Skeletal muscle satellite cell (primary cell): ENCODE measurements around the gene MBNL3. TPM values are rescaled to one million over a fixed set of nuclear protein-coding genes. Genes with fewer than 3 reads are reported as not detected.

Source experiments
- H3K27me3 ChIP-seq: 2 replicates; pipeline ENCODE4 v1.7.0; 2013; ENCODE audit warnings: low read length; ENCODE audit not compliant: control insufficient read depth, insufficient read depth
- H3K36me3 ChIP-seq: 2 replicates; pipeline ENCODE4 v1.7.0; 2013; ENCODE audit warnings: mild to moderate bottlenecking, control low read depth, low read length; ENCODE audit not compliant: insufficient read depth
- H3K4me1 ChIP-seq: 2 replicates; pipeline ENCODE4 v1.7.0; 2013; ENCODE audit warnings: low read length; ENCODE audit not compliant: control insufficient read depth, insufficient read depth
- H3K4me2 ChIP-seq: 2 replicates; pipeline ENCODE4 v1.7.0; 2013; ENCODE audit warnings: mild to moderate bottlenecking, low read length
- H3K4me3 ChIP-seq: 2 replicates; pipeline ENCODE4 v1.7.0; 2013; ENCODE audit warnings: low read length
- H3K9ac ChIP-seq: 2 replicates; pipeline ENCODE4 v1.7.0; 2013; ENCODE audit warnings: mild to moderate bottlenecking, low read depth, low read length, moderate library complexity
- H3K9me3 ChIP-seq: replicated peaks from 2 replicates; pipeline ENCODE4 v1.7.0; 2013; ENCODE audit warnings: mild to moderate bottlenecking, control low read depth, low read length
- total RNA-seq: library from RNA; depleted of rRNA; stranded (reverse); fragments of >200 nt; gene quantifications from 2 replicates; pipeline ENCODE4 v1.2.3, GENCODE V29; 2012; rRNA removed

Gene MBNL3
- total RNA-seq: 3.3 and 4.6 TPM in 2 replicates

GRCh38 chrX:132488819-132489577 is at the start of gene MBNL3:
Gene MBNL3, minus strand, starts transcription at chrX:132489038. Its CDS starts 49,427 bp downstream, at chrX:132439611.
- H3K9me3 ChIP-seq: no peaks in the 10 kb centered on the region
- no peaks in the 10 kb centered on the region for H3K36me3 ChIP-seq
- H3K4me2 ChIP-seq: peak within 1 kb of the TSS; percentile 88
- H3K27me3 ChIP-seq: no peaks in the 10 kb centered on the region
- H3K4me1 ChIP-seq: peaks cover 4% of the 10 kb centered on the region
- H3K9ac ChIP-seq: peak within 1 kb of the TSS; percentile 81
- peak within 1 kb of the TSS; percentile 69 for H3K4me3 ChIP-seq

- no peaks in the 10 kb centered on the region for H3K9me3 ChIP-seq
Observed at GRCh38 chrX:132533409-132533808, 44.6 kb upstream of the MBNL3 start.

GRCh38 chrX:132532913-132533312 is 44.1 kb upstream of the MBNL3 start:
- Histone ChIP-seq H3K4me3 (no peak overlapping the region), H3K9me3 (no peaks in the 10 kb centered on the region), H3K9ac (no peak overlapping the region), H3K4me1 (peaks cover 4% of the 10 kb centered on the region), H3K27me3 (peaks cover 25% of the 10 kb centered on the region), H3K4me2 (no peak overlapping the region), H3K36me3 (no peaks in the 10 kb centered on the region)

More at GRCh38 chrX:132533409-132533808, 44.6 kb upstream of the MBNL3 start:
- Histone ChIP-seq H3K4me2 (no peak overlapping the region), H3K27me3 (peaks cover 23% of the 10 kb centered on the region), H3K4me1 (peaks cover 4% of the 10 kb centered on the region), H3K4me3 (no peak overlapping the region), H3K9ac (no peak overlapping the region), H3K36me3 (no peaks in the 10 kb centered on the region)

- Histone ChIP-seq H3K9ac (no peak overlapping the region), H3K9me3 (no peaks in the 10 kb centered on the region), H3K4me3 (no peak overlapping the region), H3K27me3 (peaks cover 32% of the 10 kb centered on the region), H3K4me2 (no peak overlapping the region), H3K36me3 (no peaks in the 10 kb centered on the region), H3K4me1 (peaks cover 4% of the 10 kb centered on the region)
Observed at GRCh38 chrX:132532097-132532496, 43.3 kb upstream of the MBNL3 start.

- H3K4me1 ChIP-seq: no peaks in the 10 kb centered on the region
- no peaks in the 10 kb centered on the region for H3K9me3 ChIP-seq
- H3K27me3 ChIP-seq: peaks cover 4% of the 10 kb centered on the region
- no peak overlapping the region for H3K4me3 ChIP-seq
- H3K36me3 ChIP-seq: no peaks in the 10 kb centered on the region
- H3K4me2 ChIP-seq: no peak overlapping the region
- no peak overlapping the region for H3K9ac ChIP-seq
Observed at GRCh38 chrX:132520792-132521191, 32.0 kb upstream of the MBNL3 start.

- Histone ChIP-seq H3K9me3 (no peaks in the 10 kb centered on the region), H3K4me3 (no peak overlapping the region), H3K4me2 (no peak overlapping the region), H3K36me3 (no peaks in the 10 kb centered on the region), H3K27me3 (peaks cover 4% of the 10 kb centered on the region), H3K4me1 (no peaks in the 10 kb centered on the region), H3K9ac (no peak overlapping the region)
Observed at GRCh38 chrX:132520213-132520612, 31.4 kb upstream of the MBNL3 start.

- no peak overlapping the region for H3K4me3 ChIP-seq
- H3K9me3 ChIP-seq: no peaks in the 10 kb centered on the region
- H3K4me2 ChIP-seq: no peak overlapping the region
- H3K9ac ChIP-seq: no peak overlapping the region
- no peaks in the 10 kb centered on the region for H3K36me3 ChIP-seq
- peaks cover 9% of the 10 kb centered on the region for H3K27me3 ChIP-seq
- H3K4me1 ChIP-seq: no peaks in the 10 kb centered on the region
Observed at GRCh38 chrX:132518401-132518800, 29.6 kb upstream of the MBNL3 start.

- H3K4me3 ChIP-seq: no peak overlapping the region
- H3K9me3 ChIP-seq: no peaks in the 10 kb centered on the region
- H3K4me2 ChIP-seq: no peak overlapping the region
- no peak overlapping the region for H3K9ac ChIP-seq
- H3K27me3 ChIP-seq: peaks cover 21% of the 10 kb centered on the region
- no peaks in the 10 kb centered on the region for H3K4me1 ChIP-seq
- no peaks in the 10 kb centered on the region for H3K36me3 ChIP-seq
Observed at GRCh38 chrX:132508834-132509233, 20.0 kb upstream of the MBNL3 start.

- no peak overlapping the region for H3K4me2 ChIP-seq
- no peak overlapping the region for H3K4me3 ChIP-seq
- no peak overlapping the region for H3K9ac ChIP-seq
- H3K9me3 ChIP-seq: no peaks in the 10 kb centered on the region
- H3K36me3 ChIP-seq: no peaks in the 10 kb centered on the region
- peaks cover 23% of the 10 kb centered on the region for H3K27me3 ChIP-seq
- no peaks in the 10 kb centered on the region for H3K4me1 ChIP-seq
Observed at GRCh38 chrX:132505116-132505515, 16.3 kb upstream of the MBNL3 start.

- Histone ChIP-seq H3K27me3 (peaks cover 30% of the 10 kb centered on the region), H3K9ac (no peak overlapping the region), H3K4me2 (no peak overlapping the region), H3K36me3 (no peaks in the 10 kb centered on the region), H3K4me1 (no peaks in the 10 kb centered on the region), H3K9me3 (no peaks in the 10 kb centered on the region), H3K4me3 (no peak overlapping the region)
Observed at GRCh38 chrX:132504417-132504816, 15.6 kb upstream of the MBNL3 start.

GRCh38 chrX:132501606-132502005 is 12.8 kb upstream of the MBNL3 start:
- H3K27me3 ChIP-seq: peaks cover 53% of the 10 kb centered on the region
- no peaks in the 10 kb centered on the region for H3K9me3 ChIP-seq
- no peaks in the 10 kb centered on the region for H3K36me3 ChIP-seq
- H3K4me1 ChIP-seq: no peaks in the 10 kb centered on the region
- no peak overlapping the region for H3K4me3 ChIP-seq
- no peak overlapping the region for H3K4me2 ChIP-seq
- no peak overlapping the region for H3K9ac ChIP-seq

GRCh38 chrX:132497432-132497831 is 8.6 kb upstream of the MBNL3 start:
- no peaks in the 10 kb centered on the region for H3K4me1 ChIP-seq
- no peak overlapping the region for H3K4me3 ChIP-seq

More at GRCh38 chrX:132497432-132497831, 8.6 kb upstream of the MBNL3 start:
- no peaks in the 10 kb centered on the region for H3K9me3 ChIP-seq
- H3K4me2 ChIP-seq: no peak overlapping the region
- H3K36me3 ChIP-seq: no peaks in the 10 kb centered on the region
- H3K27me3 ChIP-seq: peaks cover 42% of the 10 kb centered on the region
- no peak overlapping the region for H3K9ac ChIP-seq
